Memory B cell (primary cell): Measurements from ENCODE around the gene STK25.
"Not testable (repeated sequence)": the region's sequence is repeated elsewhere in the genome, so short reads cannot be mapped to it uniquely, and the experiment has no call there.

Experiments
- ATAC-seq: fragments of 150-1000 bp; cut with Tn5 transposase; 2 replicates; pipeline ENCODE4 v1.10.0; 2021; ENCODE audit warnings: low read depth, mild to moderate bottlenecking, moderate library complexity
- DNase-seq, 2 donors: peaks; one replicate each; pipeline ENCODE4 v3.0.0; 2022; ENCODE audit warnings: low spot score in 2 of 2
- H3K27ac Mint-ChIP-seq: one replicate; pipeline ENCODE4 v1.8.0; 2022; ENCODE audit warnings: mild to moderate bottlenecking, moderate library complexity, mixed read lengths
- H3K27me3 Mint-ChIP-seq: one replicate; pipeline ENCODE4 v1.8.0; 2022; ENCODE audit warnings: mixed read lengths
- H3K36me3 Mint-ChIP-seq: one replicate; pipeline ENCODE4 v1.8.0; 2022; ENCODE audit warnings: mild to moderate bottlenecking, mixed read lengths
- H3K4me1 Mint-ChIP-seq: one replicate; pipeline ENCODE4 v1.8.0; 2022; ENCODE audit warnings: mixed read lengths
- H3K4me3 Mint-ChIP-seq: one replicate; pipeline ENCODE4 v1.8.0; 2022; ENCODE audit warnings: mild to moderate bottlenecking, moderate library complexity, mixed read lengths
- H3K9me3 Mint-ChIP-seq: one replicate; pipeline ENCODE4 v1.8.0; 2022; ENCODE audit warnings: mixed read lengths

Gene STK25

DNA sequence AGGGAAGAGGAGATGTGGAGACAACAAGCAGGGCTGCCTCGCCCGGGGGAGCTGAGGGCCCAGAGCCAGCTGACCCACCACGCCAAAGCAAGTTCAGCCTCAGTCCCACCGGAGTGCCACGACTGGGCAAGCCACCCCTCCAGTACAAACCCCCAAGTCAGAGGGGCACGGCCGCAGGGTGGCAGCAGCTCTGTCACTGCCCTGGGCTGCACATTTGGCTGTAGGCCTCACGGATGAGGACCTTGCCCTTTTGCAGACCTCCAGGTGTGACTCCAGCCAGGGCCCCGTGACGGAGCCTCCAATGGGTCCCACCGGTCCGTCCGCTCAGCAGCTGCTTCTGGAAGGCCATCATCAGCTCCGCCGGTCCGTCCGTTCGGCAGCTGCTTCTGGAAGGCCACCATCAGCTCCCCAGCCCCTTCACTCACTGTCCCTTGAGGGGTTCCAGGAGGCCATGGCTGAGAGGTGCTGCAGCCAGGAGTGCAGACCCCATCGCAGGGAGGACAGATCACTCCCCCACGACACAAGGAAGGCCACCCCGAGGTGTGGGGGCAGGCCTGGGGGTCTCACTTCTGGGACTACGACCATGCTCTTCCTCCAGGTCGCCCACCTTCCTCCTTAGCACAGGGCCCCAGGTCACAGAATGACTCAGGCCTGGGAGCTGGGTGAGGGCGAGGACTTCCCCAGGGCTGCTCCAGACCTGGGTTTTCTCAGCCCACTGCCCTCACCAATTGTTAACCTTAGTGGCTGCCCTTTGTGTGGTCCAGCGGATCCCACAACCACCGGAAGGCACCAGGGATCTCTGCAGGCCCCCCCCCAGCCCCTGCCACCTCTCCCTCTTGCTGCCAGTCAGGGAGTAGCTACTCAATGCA, 24.6 kb upstream of the STK25 start:
- Mint-ChIP-seq H3K36me3 (no peaks in the 10 kb centered on the region), H3K27me3 (peaks cover 7% of the 10 kb centered on the region), H3K27ac (no peak overlapping the region), H3K9me3 (no peaks in the 10 kb centered on the region), H3K4me3 (no peak overlapping the region), H3K4me1 (no peaks in the 10 kb centered on the region)
- DNase-seq (no peak), ATAC-seq (no peak)

DNA sequence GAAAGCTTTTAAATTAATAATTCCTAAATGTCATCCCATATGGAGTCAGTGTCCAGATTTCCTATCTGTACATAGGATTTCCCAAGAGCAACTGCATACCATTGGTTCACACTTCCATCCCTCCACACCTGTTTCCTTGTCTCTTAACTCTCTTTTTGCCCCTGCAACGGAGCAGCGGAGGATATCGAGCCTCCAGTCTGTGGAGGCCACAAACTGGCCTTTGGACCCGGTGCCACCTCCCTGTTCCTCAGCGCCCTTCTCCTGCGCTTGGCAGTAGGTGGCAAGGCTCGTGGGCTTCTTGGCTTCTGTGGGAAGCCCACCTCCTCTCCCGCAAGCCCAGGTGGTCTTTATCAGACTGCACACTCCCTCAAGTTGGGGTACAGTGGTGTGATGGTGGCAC, 23.8 kb upstream of the STK25 start:
- Mint-ChIP-seq H3K36me3 (no peaks in the 10 kb centered on the region), H3K27me3 (peaks cover 7% of the 10 kb centered on the region), H3K27ac (no peak overlapping the region), H3K4me3 (no peak overlapping the region), H3K4me1 (no peaks in the 10 kb centered on the region), H3K9me3 (no peaks in the 10 kb centered on the region)
- ATAC-seq (no peak), DNase-seq (no peak)

DNA sequence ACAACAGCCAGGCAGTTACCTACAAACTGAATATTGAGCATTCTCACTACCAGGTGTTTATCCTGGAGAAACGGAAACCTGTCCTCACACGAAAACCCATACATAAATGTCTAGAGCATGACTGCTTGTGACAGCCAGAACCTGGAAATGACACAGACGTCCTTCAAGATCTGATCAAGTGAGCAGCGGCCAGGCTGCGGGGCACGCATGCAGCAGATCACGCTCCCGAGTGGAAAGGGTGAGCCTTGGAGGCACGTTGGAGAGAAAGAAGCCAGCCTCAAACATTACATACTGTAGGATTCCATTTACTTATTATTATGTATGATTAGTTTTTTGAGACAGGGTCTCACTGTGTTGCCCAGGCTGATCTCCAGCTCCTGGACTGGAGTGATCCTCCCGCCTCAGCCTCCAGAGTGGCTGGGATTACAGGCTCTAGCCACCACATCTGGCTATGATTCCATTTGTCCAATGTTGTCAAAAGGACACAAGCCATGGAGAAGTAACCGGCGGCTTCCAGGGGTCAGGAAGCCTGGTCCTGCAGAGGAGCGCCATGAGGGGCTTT, 22.9 kb upstream of the STK25 start:
- H3K4me3 Mint-ChIP-seq, result no peak overlapping the region
- ATAC-seq (no peak), DNase-seq (no peak)
- H3K4me1 Mint-ChIP-seq, result no peaks in the 10 kb centered on the region
- H3K27me3 Mint-ChIP-seq, result peaks cover 5% of the 10 kb centered on the region
- H3K36me3 Mint-ChIP-seq, result peaks cover 2% of the 10 kb centered on the region
- H3K27ac Mint-ChIP-seq, result no peak overlapping the region
- H3K9me3 Mint-ChIP-seq, result peaks cover 2% of the 10 kb centered on the region

DNA sequence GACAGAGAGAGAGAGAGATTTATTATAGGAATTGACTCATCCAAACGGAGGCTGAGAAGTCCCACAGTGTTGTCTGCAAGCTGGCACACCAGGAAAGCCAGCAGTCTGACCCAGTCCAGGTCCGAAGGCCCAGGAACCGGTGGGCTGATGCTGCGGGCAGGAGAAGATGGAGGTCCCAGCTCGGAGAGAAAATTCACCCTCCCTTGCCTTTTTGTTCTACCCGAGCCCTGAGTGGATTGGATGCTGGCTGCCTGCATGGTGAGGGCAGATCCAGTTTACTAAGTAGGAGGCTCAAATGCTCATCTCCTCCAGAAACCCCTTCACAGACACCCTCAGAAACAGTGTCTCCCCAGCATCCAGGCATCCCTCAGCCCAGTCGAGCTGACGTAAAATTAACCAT, 22.2 kb upstream of the STK25 start:
- Mint-ChIP-seq H3K27ac (no peak overlapping the region), H3K4me3 (no peak overlapping the region), H3K9me3 (peaks cover 5% of the 10 kb centered on the region), H3K4me1 (no peaks in the 10 kb centered on the region), H3K27me3 (peaks cover 5% of the 10 kb centered on the region), H3K36me3 (peaks cover 2% of the 10 kb centered on the region)
- ATAC-seq (no peak), DNase-seq (no peak)

DNA sequence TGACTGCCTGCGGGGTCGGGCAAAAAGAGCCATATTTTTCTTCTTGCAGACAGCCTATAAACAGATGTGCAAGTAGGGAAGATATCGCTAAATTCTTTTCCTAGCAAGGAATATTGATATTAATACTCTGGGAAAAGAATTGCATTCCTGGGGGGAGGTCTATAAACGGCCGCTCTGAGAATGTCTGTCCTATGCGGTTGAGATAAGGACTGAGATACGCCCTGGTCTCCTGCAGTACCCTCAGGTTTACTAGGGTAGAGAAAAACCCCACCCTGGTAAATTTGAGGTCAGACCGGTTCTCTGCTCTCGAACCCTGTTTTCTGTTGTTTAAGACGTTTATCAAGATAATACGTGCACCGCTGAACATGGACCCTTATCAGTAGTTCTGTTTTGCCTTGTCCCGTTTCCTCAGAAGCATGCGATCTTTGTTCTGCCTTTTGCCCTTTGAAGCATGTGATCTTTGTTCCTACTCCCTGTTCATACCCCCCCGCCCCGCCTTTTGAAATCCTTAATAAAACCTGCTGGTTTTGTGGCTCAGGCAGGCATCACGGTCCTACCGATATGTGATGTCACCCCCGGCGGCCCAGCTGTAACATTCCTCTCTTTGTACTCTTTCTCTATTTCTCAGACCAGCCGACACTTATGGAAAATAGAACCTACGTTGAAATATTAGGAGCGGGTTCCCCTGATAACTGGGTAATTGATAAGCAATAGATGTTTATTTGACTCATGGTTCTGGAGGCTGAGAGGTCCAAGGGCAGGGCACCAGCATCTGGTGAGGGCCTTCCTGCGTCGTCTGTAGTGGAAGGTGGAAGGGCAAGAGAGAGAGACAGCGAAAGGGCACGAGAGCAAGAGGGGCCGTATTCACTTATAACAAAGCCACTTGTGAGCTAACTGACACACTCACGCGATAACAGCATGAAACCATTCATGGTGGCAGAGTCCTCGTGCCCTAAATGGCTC, 17.7 kb upstream of the STK25 start:
- H3K27me3 Mint-ChIP-seq, H3K9me3 Mint-ChIP-seq, H3K4me1 Mint-ChIP-seq, H3K27ac Mint-ChIP-seq, H3K4me3 Mint-ChIP-seq, ATAC-seq, H3K36me3 Mint-ChIP-seq, DNase-seq: not testable (repeated sequence)

DNA sequence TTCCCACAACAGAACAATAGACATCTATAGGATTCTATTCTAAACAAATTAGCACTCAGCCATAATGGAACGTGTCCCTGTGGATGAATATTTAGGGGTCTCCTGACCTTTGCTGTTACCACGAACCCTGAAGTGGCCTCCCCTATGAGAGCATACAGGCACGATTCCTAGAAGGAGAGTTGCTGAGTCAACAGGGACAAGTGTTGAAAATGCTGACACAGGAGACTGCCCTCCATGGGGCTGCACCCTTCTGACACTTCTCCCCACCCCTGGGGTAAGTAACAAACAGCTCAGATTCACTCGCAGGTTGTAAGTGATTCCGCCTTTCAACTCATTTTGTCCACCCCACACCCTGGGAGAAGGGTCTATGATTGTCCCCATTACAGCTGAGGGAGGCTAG, 14.1 kb upstream of the STK25 start:
- no peak for ATAC-seq

DNA sequence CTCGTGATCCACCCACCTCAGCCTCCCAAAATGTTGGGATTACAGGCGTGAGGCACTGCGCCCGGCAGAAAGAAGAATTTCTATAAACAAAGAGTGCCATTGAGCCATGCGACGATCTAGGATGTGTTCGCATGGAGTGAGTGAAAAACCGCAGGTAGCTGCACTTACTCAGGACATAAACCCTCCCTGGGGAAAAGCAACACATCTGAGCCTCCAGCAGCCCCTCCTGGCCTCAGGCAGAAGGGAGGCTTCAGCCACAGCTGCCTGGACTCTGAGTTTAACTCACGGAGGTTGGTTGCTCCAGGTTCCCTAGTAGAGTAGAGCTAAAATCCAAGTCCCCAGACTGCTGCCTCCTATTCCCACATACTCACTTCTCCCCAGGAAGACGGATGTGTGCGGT, 11.3 kb upstream of the STK25 start:
- Mint-ChIP-seq H3K4me1 (peaks cover 13% of the 10 kb centered on the region), H3K4me3 (no peak overlapping the region), H3K27ac (no peak overlapping the region), H3K9me3 (peaks cover 8% of the 10 kb centered on the region), H3K27me3 (peaks cover 13% of the 10 kb centered on the region), H3K36me3 (no peaks in the 10 kb centered on the region)
- DNase-seq (no peak), ATAC-seq (no peak)

More for the DNA sequence above, 14.1 kb upstream of the STK25 start:
- H3K27ac Mint-ChIP-seq, result no peak overlapping the region
- no peak for DNase-seq
- H3K9me3 Mint-ChIP-seq, result peaks cover 6% of the 10 kb centered on the region
- H3K27me3 Mint-ChIP-seq, result peaks cover 8% of the 10 kb centered on the region
- H3K36me3 Mint-ChIP-seq, result peaks cover 2% of the 10 kb centered on the region
- H3K4me3 Mint-ChIP-seq, result no peak overlapping the region
- H3K4me1 Mint-ChIP-seq, result peaks cover 1% of the 10 kb centered on the region

DNA sequence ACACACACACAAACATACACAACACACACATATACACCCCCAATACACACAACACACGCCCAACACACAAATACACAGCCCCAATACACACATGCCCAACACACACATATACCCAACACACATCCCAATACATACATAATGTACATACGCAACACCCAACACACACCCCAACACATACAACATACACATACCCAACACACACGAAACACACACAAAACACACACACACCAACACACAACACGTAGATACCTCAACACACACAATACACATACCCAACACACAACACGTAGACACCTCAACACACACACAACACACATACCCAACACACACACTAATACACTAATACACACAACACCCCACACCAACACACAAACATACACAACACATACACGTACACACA, 8.9 kb upstream of the STK25 start:
- ATAC-seq (no peak), DNase-seq (no peak)
- Mint-ChIP-seq H3K27ac (peak overlapping the region; percentile 1), H3K36me3 (no peaks in the 10 kb centered on the region), H3K4me3 (no peak overlapping the region), H3K9me3 (peaks cover 8% of the 10 kb centered on the region), H3K4me1 (peaks cover 13% of the 10 kb centered on the region), H3K27me3 (peaks cover 13% of the 10 kb centered on the region)

DNA sequence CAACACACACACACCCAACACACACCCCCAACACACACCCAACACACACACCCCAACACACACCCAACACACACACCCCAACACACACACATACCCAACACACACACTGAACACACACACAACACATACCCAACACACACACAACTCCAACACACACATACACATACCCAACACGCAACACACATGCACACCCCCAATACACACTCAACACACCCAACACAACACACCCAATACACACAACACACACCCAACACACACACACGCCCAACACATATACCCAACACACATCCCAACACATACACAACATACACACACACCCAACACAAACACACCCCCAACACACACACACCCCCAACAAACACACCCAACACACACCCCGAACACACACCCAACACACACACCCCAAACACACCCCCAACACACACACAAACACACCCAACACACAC, 8.2 kb upstream of the STK25 start:
- no peak overlapping the region for H3K27ac Mint-ChIP-seq
- ATAC-seq (no peak), DNase-seq (no peak)
- H3K4me3 Mint-ChIP-seq, result no peak overlapping the region
- peaks cover 13% of the 10 kb centered on the region for H3K27me3 Mint-ChIP-seq
- H3K4me1 Mint-ChIP-seq, result peaks cover 13% of the 10 kb centered on the region
- no peaks in the 10 kb centered on the region for H3K36me3 Mint-ChIP-seq
- H3K9me3 Mint-ChIP-seq, result peaks cover 8% of the 10 kb centered on the region

DNA sequence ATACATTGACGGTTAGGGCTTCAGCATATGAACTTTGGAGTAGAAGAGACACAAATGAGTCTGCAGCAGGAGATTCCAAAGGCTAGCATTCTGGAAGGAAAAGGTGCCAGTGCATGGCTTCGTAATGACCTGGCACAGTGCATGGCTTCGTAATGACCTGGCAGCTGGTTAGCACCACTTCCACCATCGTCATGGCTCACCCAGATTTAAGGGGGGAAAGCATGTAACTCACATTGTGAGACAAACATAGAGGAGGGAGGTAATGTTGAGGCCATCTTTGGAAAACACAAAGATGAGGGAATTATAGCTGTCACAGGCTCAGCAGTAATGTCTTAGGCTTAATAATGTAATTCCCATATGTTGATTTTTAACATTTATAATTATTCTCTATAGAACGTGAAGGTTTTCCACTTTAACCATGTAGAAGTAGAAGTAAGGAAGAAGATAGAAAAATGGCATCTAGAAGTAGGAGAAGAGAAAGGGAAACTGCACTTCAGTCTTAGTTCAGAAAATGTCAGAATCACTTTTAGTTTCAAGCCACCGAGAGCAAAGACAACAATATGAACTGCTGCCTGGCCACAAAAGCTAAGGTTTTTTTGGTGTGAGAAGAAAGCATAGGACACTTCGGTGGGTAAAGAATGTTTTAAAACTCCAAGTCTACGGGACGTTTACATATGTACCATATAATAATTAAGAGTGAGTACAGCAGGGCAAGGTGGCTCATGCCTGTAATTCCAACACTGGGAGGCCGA, 6.8 kb upstream of the STK25 start:
- H3K9me3 Mint-ChIP-seq, result peaks cover 8% of the 10 kb centered on the region
- peaks cover 13% of the 10 kb centered on the region for H3K4me1 Mint-ChIP-seq
- H3K27me3 Mint-ChIP-seq, result peaks cover 8% of the 10 kb centered on the region
- peak; percentile 42 for ATAC-seq
- no peaks in the 10 kb centered on the region for H3K36me3 Mint-ChIP-seq
- H3K27ac Mint-ChIP-seq, result no peak overlapping the region
- no peak for DNase-seq
- no peak overlapping the region for H3K4me3 Mint-ChIP-seq

DNA sequence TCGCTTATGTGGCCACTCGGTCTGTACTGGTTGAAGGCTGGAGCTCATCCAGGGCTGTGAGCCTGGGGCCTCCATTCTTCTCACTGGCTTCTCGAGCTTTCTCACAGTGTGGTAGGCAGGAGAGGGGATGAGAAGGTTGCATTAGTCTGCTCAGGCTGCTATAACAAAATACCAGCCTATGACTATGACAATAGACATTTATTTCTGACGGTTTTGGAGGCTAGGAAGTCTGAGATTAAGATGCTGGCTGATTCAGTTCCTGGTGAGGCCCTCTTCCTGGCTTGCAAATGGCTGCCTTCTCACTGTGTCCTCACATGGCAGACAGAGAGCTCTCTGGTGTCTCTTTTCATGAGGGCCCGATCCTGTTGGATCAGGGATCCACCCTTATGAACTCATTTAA, 6.2 kb upstream of the STK25 start:
- no peak overlapping the region for H3K4me3 Mint-ChIP-seq
- H3K27me3 Mint-ChIP-seq, result peaks cover 6% of the 10 kb centered on the region
- ATAC-seq (no peak), DNase-seq (no peak)
- peaks cover 8% of the 10 kb centered on the region for H3K9me3 Mint-ChIP-seq
- H3K4me1 Mint-ChIP-seq, result peaks cover 14% of the 10 kb centered on the region
- no peak overlapping the region for H3K27ac Mint-ChIP-seq
- no peaks in the 10 kb centered on the region for H3K36me3 Mint-ChIP-seq

DNA sequence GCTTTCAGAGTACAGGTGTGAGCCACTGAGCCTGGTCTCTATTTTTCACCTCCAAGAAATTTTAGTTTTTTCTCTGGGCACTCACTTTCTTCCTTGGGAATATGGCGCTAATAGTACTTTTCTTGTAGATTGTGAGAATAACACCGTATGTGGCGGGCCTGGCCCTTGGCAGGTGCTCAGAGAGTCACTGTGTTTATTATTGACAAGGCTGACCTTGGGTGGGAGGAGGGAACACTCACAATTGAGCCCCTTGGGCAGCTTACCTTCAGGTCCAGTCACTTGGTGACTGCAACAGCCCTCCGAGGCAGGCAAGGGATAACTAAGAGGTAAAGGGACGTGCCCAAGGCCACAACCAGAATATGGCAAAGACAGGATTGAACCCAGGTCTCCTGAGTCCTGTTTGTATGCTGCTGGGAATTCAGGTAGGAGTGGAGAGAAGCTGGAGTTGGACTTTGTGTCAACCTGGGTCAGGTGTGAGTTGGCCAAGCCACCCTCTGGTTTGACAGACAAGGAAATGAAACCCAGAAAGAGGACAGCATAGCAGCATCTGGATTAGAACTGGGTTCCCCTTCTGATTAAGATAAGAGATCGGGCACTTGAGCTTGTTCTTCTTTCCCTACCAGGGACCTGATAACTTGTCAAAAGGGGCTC, 2.8 kb upstream of the STK25 start:
- no peak overlapping the region for H3K27ac Mint-ChIP-seq
- H3K27me3 Mint-ChIP-seq, result no peaks in the 10 kb centered on the region
- no peaks in the 10 kb centered on the region for H3K36me3 Mint-ChIP-seq
- no peaks in the 10 kb centered on the region for H3K9me3 Mint-ChIP-seq
- DNase-seq, result no peak
- ATAC-seq, result no peak
- peaks cover 10% of the 10 kb centered on the region for H3K4me1 Mint-ChIP-seq
- no peak overlapping the region for H3K4me3 Mint-ChIP-seq

DNA sequence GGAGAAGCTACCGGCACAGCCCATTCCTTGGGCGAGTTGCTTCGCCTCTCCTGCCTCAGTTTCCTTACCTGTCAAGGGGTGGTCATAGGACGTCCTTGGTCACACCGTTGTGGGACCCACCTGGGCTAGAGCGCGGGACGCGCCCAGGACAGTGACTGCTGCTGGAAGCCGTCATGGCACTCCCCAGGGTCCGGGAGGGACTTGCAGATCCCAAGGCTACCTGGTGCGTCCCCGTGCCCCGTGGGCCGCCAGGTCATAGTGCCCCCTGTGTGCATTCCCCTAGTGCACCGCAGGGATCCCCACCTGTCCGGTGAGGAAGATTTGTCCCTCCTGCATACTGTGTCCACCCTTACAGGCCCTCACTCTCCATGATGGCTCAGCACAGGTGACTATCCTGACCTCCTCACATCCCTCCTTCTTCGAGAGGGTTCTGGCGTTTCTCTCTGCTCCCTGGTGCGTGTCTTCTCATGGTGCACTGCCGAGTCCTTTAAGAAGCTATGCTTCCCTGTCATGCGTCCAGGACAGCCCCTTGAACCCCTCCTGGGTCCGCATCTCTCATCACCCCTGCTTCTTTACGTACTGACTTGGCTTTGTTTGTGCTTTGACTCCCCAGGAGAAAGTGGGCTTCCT, 886 bp upstream of the STK25 start:
- H3K4me1 Mint-ChIP-seq, result peaks cover 14% of the 10 kb centered on the region
- no peaks in the 10 kb centered on the region for H3K36me3 Mint-ChIP-seq
- DNase-seq (no peak), ATAC-seq (no peak)
- peak overlapping the region; percentile 33 for H3K27ac Mint-ChIP-seq
- H3K27me3 Mint-ChIP-seq, result no peaks in the 10 kb centered on the region
- no peaks in the 10 kb centered on the region for H3K9me3 Mint-ChIP-seq
- peak overlapping the region; percentile 86 for H3K4me3 Mint-ChIP-seq
